HepG2 (cell line): ENCODE measurements around the gene TBC1D22A. TPM values are rescaled to one million over a fixed set of nuclear protein-coding genes. Genes with fewer than 3 reads are reported as not detected.
A peak's percentile ranks its signal among the peaks of the same experiment; 100 is the strongest.

Experiments
- AFF4 ChIP-seq: sonication (generic); formaldehyde crosslinking; IDR thresholded peaks from 2 replicates; pipeline ENCODE4 v1.4.0; 2020; ENCODE audit warnings: missing genetic modification reagents
- BRF2 ChIP-seq: sonication (generic); formaldehyde crosslinking; IDR thresholded peaks from 2 replicates; pipeline ENCODE4 v1.8.1; 2022; ENCODE audit warnings: mild to moderate bottlenecking, missing genetic modification reagents
- CREB3 ChIP-seq: sonication (generic); formaldehyde crosslinking; IDR thresholded peaks from 2 replicates; pipeline ENCODE4 v1.5.0; 2020; ENCODE audit warnings: missing genetic modification reagents
- E2F5 ChIP-seq: sonication (generic); formaldehyde crosslinking; conservative IDR thresholded peaks from 2 replicates; pipeline ENCODE4 v1.4.0; 2020; ENCODE audit warnings: missing genetic modification reagents
- HBP1 ChIP-seq: IDR thresholded peaks from 2 replicates; pipeline ENCODE4 v1.6.1; 2016; ENCODE audit warnings: low read depth, control low read depth
- HNRNPL ChIP-seq: fragments of 200-400 bp; formaldehyde crosslinking; IDR thresholded peaks from 2 replicates; pipeline ENCODE4 v1.6.1; 2017; ENCODE audit warnings: mild to moderate bottlenecking, low read depth, low read length
- MAFK ChIP-seq, 2 experiments: IDR thresholded peaks in 1 of 2; conservative IDR thresholded peaks in 1 of 2; 2 replicates each; pipeline ENCODE4 v1.6.1; 2011; ENCODE audit warnings: improper control_type of control experiment in 2 of 2, low read length in 2 of 2
- MAX ChIP-seq: IDR thresholded peaks from 2 replicates; pipeline ENCODE4 v1.6.1; 2012; ENCODE audit warnings: inconsistent platforms
- MLXIP ChIP-seq: sonication (generic); formaldehyde crosslinking; IDR thresholded peaks from 2 replicates; pipeline ENCODE4 v1.9.0; 2021; ENCODE audit warnings: missing genetic modification reagents, borderline replicate concordance
- NFIB ChIP-seq: sonication (generic); formaldehyde crosslinking; IDR thresholded peaks from 2 replicates; pipeline ENCODE4 v1.9.0; 2021; ENCODE audit warnings: missing genetic modification reagents, mild to moderate bottlenecking, borderline replicate concordance
- PATZ1 ChIP-seq: sonication (generic); formaldehyde crosslinking; IDR thresholded peaks from 2 replicates; pipeline ENCODE4 v1.4.0; 2020; ENCODE audit warnings: missing genetic modification reagents
- RARA ChIP-seq: IDR thresholded peaks from 2 replicates; pipeline ENCODE4 v1.6.1; 2016; ENCODE audit warnings: missing genetic modification reagents, missing compliant biosample characterization
- ZMYM4 ChIP-seq: sonication (generic); formaldehyde crosslinking; IDR thresholded peaks from 2 replicates; pipeline ENCODE4 v1.8.1; 2023; ENCODE audit warnings: mild to moderate bottlenecking, missing genetic modification reagents
- polyA plus RNA-seq, 8 experiments: library from polyadenylated mRNA; depleted of rRNA in 3 of 8; stranded (reverse) in 7 of 8; unstranded in 1 of 8; fragments of >200 nt; fragmentation: Illumina TruSeq in 4 of 8; extraction: Trizol in 4 of 8; gene quantifications; 2 replicates each; pipeline versions ENCODE4 v1.2.1 to v1.2.3, GENCODE V29; 2011 to 2016; ENCODE audit warnings: low read depth in 4 of 8, missing spikeins in 1 of 8, mixed read lengths in 1 of 8; ENCODE audit not compliant: insufficient read depth in 1 of 8
- total RNA-seq, 5 experiments: library from RNA; depleted of rRNA; stranded (reverse); fragments of >200 nt; fragmentation: Illumina TruSeq; extraction: Trizol; gene quantifications; 2 replicates each; pipeline ENCODE4 v1.2.3, GENCODE V29; 2016; ENCODE audit warnings: low read depth in 1 of 5

Gene TBC1D22A
- total and polyA plus RNA-seq, 2 of the 13 experiments (the other 11 are each of a cell fraction or from before 2014, with no cell fraction given): 17.3 to 18.0 TPM

GRCh38 chr22:46758867-46759290 is 3.6 kb upstream of the TBC1D22A start (continued):
- TF ChIP-seq HBP1: 0 out of 2 replicates have a peak, but pooled peaks have one; percentile 16
- 0 out of 2 replicates have a peak, but pooled peaks have one; percentile 37 for TF ChIP-seq ZMYM4 (CRISPR knock-in tag)
- TF ChIP-seq NFIB: no peak
- peak; percentile 32; the same call in 1 of the 2 replicates for TF ChIP-seq MAX
- TF ChIP-seq MLXIP: no peak
- TF ChIP-seq MAFK (conservative IDR thresholded peaks at IDR 0.05 in 1 of 2, IDR thresholded peaks at IDR 0.05 in 1 of 2; ENCODE audit: low read length in 2 of 2): 0 out of 4 replicates have a peak, but pooled peaks have one; percentile 0 to 9
- no peak for TF ChIP-seq E2F5 (CRISPR knock-in tag)
- TF ChIP-seq BRF2 (CRISPR knock-in tag): no peak
- no peak for TF ChIP-seq AFF4
- no peak for TF ChIP-seq HNRNPL
- TF ChIP-seq RARA: peak; percentile 67
- 0 out of 2 replicates have a peak, but pooled peaks have one; percentile 27 for TF ChIP-seq PATZ1
- TF ChIP-seq CREB3: 0 out of 2 replicates have a peak, but pooled peaks have one; percentile 48
